ENCODE measurements around the gene CGB7. TPM values are rescaled to one million over a fixed set of nuclear protein-coding genes. Genes with fewer than 3 reads are reported as not detected.

Gene CGB7
- total RNA-seq (2014; rRNA removed; shearing (Covaris generic)), result 0.08 TPM in 1 of 2 replicates, not detected in the other

GRCh38 chr19:49057636-49058234 lies at the start of gene CGB7:
TSS of gene CGB7 (minus strand) at chr19:49057749. CDS start at chr19:49055375, 2,374 bp downstream.
- H3K27me3 ChIP-seq (replicated peaks), result no peaks in the 10 kb centered on the region
- no peak within 1 kb of the TSS for H3K27ac ChIP-seq
- peak; percentile 47 to 75 for DNase-seq (ENCODE audit: low read depth in 1 of 2, low spot score in 2 of 2)
- no peaks in the 10 kb centered on the region for H3K9me3 ChIP-seq (replicated peaks)
- peaks cover 23% of the 10 kb centered on the region for H3K4me1 ChIP-seq (replicated peaks)
- H3K4me3 ChIP-seq, result peak within 1 kb of the TSS; percentile 50
- H3K36me3 ChIP-seq, result no peaks in the 10 kb centered on the region

DNA sequence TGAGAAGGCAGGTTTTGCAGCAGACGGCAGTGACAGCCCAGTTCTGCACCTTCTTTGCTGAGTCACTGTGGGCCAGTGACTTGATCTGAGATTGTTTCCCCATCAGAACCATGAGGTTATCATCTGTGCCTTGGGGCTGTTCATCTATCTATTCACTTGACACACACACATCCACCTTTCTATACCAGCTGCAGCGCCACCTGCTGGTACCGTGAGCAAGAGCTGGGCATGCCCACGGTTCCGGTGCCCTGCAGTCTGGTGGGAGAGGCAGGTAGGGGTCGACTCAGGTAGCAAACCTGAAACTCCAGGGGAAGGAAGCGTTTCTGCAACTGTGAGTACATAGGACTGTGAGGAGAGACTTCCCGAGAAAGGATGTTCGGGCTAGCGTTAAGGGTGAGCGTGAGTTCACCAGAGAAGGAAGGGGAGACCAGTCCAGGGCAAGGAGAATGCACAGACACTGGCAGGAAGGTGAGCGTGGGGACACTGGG lies 49.1 kb upstream of the CGB7 start:
- DNase-seq (ENCODE audit: low read depth in 1 of 2, low spot score in 2 of 2), result peak in 1 of 2 experiments; percentile 69
- peaks cover 26% of the 10 kb centered on the region for H3K4me1 ChIP-seq (replicated peaks)
- H3K27me3 ChIP-seq (replicated peaks), result no peaks in the 10 kb centered on the region
- H3K4me3 ChIP-seq, result no peak overlapping the region
- H3K27ac ChIP-seq, result no peak overlapping the region
- H3K36me3 ChIP-seq, result peaks cover 77% of the 10 kb centered on the region
- H3K9me3 ChIP-seq (replicated peaks), result no peaks in the 10 kb centered on the region

DNA sequence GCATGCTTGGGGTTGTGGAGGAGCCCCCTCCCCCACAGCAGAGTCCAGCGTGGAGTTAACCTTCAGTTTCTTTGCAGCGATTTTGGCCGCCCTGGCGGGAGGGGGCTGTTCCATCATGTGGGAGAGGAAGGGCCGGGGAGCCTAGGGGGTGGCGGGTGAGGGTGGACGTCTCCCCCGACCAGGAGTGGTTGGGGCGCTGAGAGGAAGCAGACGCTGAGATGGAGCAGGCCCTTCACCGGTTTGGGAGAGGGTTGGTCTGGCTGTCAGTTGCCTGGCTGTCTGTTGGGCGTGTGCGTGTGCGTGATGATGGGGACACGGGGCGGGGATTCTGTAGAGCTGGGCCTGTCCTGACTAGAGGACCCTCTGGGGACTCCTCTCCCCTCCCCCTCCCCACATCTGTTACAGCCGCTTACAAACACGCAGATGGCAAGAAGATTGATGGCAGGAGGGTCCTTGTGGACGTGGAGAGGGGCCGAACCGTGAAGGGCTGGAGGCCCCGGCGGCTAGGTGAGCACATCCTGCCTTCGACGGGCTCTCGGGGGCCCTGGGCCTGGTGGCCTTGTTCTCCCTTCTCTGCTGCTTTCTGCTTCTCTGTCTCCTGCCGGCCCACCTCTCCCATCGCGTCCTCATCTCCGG lies 46.8 kb upstream of the CGB7 start:
- Histone ChIP-seq H3K4me3 (no peak overlapping the region), H3K36me3 (peaks cover 91% of the 10 kb centered on the region), H3K27ac (no peak overlapping the region), H3K27me3 (replicated peaks) (no peaks in the 10 kb centered on the region), H3K4me1 (replicated peaks) (peaks cover 5% of the 10 kb centered on the region), H3K9me3 (replicated peaks) (no peaks in the 10 kb centered on the region)
- DNase-seq (ENCODE audit: low read depth in 1 of 2, low spot score in 2 of 2), result no peak

DNA sequence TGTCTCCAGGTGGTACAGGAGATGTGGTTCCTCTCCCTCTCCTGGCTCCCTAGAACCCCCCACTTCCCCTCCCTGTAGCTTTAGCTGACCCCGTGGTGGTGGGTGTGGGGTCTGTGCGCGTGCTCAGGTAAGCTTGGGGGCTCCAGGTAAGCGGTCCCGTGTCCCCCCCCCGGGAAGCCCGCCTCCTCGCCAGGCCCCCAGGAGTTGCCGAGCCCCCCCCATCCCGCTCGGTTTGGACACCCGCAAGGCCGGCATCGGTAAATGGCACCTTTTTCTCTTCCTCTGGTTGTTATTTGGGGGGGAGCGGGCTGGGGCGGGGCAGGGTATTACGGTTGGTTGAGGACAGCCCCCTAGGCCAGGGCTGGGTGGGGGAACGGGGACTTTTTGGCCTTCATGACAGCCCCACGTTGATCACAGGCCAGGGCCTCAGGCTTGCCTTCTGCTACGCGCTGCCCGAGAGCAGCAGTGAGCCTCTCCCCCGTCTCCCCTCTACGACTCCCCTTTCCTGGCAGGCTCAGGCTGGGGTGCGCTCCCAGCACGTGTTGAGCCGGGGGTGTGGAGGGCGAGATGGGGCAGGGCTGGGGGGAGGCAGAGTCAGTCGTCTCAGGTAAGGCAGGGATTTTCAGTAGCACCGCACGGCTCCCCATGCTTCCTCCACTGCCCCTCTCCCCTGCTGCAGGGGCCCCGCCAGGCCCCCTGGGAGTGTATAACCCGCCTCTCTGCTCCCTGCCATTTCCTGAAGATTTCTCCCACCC lies 46.0 kb upstream of the CGB7 start:
- DNase-seq (ENCODE audit: low read depth in 1 of 2, low spot score in 2 of 2), result no peak
- Histone ChIP-seq H3K36me3 (peaks cover 91% of the 10 kb centered on the region), H3K27me3 (replicated peaks) (no peaks in the 10 kb centered on the region), H3K27ac (no peak overlapping the region), H3K9me3 (replicated peaks) (no peaks in the 10 kb centered on the region), H3K4me1 (replicated peaks) (no peaks in the 10 kb centered on the region), H3K4me3 (no peak overlapping the region)

DNA sequence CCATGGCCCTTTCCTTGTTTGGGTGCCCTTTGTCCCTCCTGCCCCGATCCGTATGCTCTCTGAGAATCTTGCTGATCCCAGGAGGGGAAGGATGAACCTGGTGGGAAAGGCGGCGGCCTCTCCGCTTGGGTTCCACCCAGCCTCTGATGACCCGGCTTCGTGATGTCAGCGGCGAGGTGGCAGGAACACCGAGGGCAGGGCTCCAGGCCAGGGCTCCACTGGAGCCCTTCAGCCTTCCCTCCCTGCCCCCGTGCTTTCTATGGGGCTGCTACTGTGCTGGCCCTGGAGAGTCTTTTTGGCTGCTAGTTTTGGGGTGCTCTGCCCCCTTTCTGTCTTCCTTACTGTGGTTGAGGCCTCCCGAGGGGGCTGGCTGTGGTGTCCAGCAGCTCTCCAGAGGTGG lies 44.8 kb upstream of the CGB7 start:
- H3K27ac ChIP-seq, result no peak overlapping the region
- no peak overlapping the region for H3K4me3 ChIP-seq
- no peaks in the 10 kb centered on the region for H3K9me3 ChIP-seq (replicated peaks)
- no peaks in the 10 kb centered on the region for H3K4me1 ChIP-seq (replicated peaks)
- no peaks in the 10 kb centered on the region for H3K27me3 ChIP-seq (replicated peaks)
- no peak for DNase-seq (ENCODE audit: low read depth in 1 of 2, low spot score in 2 of 2)
- H3K36me3 ChIP-seq, result peaks cover 91% of the 10 kb centered on the region

DNA sequence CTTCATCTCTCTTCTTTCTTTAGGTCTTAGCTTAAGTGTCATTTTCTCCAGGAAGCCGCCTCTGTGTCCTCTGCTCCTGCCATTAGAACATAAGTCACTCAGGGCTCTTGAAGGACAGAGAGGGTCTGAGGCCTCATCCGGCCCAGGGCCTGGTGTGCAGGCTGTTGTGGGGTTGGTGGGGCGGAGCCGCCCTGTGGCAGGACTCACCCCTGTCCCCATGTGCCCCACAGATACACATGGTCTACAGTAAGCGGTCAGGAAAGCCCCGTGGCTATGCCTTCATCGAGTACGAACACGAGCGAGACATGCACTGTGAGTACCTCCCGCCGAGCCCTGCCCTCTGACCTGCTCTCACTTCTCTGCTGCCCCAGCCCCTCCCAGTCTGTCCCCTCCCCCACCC lies 43.6 kb upstream of the CGB7 start:
- Histone ChIP-seq H3K36me3 (peaks cover 91% of the 10 kb centered on the region), H3K4me1 (replicated peaks) (no peaks in the 10 kb centered on the region), H3K4me3 (no peak overlapping the region), H3K27ac (no peak overlapping the region), H3K9me3 (replicated peaks) (no peaks in the 10 kb centered on the region), H3K27me3 (replicated peaks) (no peaks in the 10 kb centered on the region)
- DNase-seq (ENCODE audit: low read depth in 1 of 2, low spot score in 2 of 2), result no peak

DNA sequence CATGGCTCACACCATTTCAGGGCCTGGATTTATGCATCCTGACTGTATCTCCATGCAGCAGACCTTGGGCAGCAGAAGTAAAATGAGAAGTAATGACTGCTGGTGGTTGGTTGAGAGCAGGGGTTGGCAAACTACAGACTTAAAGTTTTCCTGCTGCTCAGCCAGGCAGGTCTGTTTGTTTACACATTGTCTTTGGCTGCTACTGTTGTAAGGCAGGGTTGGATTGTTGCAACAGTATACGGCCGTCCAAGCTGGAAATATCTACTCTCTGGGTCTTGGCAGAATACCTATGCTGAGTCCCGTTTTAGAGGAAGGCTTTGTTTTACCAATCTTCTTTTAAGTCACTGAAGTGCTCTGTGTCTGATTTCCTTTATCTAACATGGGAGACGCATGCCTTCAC lies 41.2 kb upstream of the CGB7 start:
- H3K9me3 ChIP-seq (replicated peaks), result no peaks in the 10 kb centered on the region
- DNase-seq (ENCODE audit: low read depth in 1 of 2, low spot score in 2 of 2), result no peak
- no peaks in the 10 kb centered on the region for H3K4me1 ChIP-seq (replicated peaks)
- no peaks in the 10 kb centered on the region for H3K27me3 ChIP-seq (replicated peaks)
- H3K4me3 ChIP-seq, result no peak overlapping the region
- H3K36me3 ChIP-seq, result peaks cover 91% of the 10 kb centered on the region
- no peak overlapping the region for H3K27ac ChIP-seq

GRCh38 chr19:49097453-49098288 lies 40.1 kb upstream of the CGB7 start:
- no peaks in the 10 kb centered on the region for H3K9me3 ChIP-seq (replicated peaks)
- H3K27me3 ChIP-seq (replicated peaks), result no peaks in the 10 kb centered on the region
- peaks cover 91% of the 10 kb centered on the region for H3K36me3 ChIP-seq
- H3K4me1 ChIP-seq (replicated peaks), result no peaks in the 10 kb centered on the region
- H3K4me3 ChIP-seq, result no peak overlapping the region
- peak; percentile 75 to 76 for DNase-seq (ENCODE audit: low read depth in 1 of 2, low spot score in 2 of 2)
- no peak overlapping the region for H3K27ac ChIP-seq

DNA sequence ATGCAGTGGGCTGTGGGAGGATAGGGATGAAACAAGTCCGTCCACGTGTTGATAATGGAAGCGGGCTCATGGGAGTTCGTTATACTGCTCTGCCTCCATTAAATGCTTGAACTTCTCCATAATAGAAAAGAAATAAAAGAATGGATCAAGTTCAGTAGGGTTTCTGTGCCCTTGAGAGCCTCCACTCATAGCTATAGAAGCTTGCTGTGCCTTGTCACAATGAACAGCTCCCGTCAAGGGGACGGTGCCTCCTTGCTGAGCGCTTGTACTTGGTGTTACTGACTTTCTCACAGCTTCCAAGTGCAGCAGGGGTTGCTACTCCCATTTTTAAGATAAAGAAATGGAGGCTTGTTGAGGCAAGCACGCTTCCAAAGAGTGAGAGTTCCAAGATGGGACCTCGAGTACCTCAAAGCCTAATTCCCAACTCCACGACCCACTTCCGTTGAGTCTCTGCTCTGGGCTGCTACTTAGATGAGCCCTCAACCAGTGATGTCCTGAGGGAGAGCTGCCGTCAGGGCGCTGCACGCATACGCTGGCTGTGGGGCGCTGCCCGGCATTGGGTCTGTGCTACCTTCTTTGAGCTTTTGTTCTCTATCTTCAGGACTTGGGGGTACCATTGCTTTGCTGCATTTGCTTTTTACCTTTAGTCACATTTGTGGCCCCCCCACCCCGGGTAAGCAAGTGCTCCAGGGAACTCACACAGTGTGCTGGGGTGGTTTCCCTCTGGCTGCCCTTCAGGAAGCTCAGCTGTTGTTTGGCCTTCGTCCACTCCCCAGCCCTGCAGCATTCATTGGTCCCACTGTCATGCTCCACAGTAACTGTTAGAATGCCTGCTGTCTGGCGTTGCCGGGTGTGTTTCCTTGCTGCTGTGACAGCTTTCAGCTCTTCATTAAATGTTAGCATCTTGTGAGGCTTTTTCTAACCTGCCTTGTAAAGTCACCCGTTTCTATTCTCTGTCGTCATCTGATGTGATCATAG lies 37.2 kb upstream of the CGB7 start:
- Histone ChIP-seq H3K4me1 (replicated peaks) (no peaks in the 10 kb centered on the region), H3K27me3 (replicated peaks) (no peaks in the 10 kb centered on the region), H3K27ac (no peak overlapping the region), H3K9me3 (replicated peaks) (no peaks in the 10 kb centered on the region), H3K36me3 (peaks cover 98% of the 10 kb centered on the region), H3K4me3 (no peak overlapping the region)
- DNase-seq (ENCODE audit: low read depth in 1 of 2, low spot score in 2 of 2), result no peak

DNA sequence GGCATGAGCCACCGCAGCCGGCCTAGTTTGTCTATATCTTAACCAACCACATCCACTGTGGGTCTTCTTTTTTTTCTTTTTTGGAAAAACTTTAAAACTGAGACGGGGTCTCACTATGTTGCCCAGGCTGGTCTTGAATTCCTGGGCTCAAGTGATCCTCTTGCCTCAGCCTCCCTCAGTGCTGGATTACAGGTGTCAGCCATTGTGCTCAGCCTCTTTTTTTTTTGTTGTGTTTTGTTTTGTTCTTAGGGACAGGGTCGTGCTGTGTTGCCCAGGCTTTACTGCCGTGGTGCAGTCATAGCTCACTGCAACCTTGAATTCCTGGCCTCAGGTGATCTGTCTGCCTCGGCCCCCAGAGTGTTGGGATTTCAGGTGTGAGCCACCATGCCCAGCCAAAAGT lies 35.1 kb upstream of the CGB7 start:
- Histone ChIP-seq H3K27ac (no peak overlapping the region), H3K4me3 (no peak overlapping the region), H3K27me3 (replicated peaks) (no peaks in the 10 kb centered on the region), H3K4me1 (replicated peaks) (no peaks in the 10 kb centered on the region), H3K9me3 (replicated peaks) (no peaks in the 10 kb centered on the region), H3K36me3 (peaks cover 94% of the 10 kb centered on the region)
- no peak for DNase-seq (ENCODE audit: low read depth in 1 of 2, low spot score in 2 of 2)

GRCh38 chr19:49091391-49092038 lies 34.0 kb upstream of the CGB7 start:
- Histone ChIP-seq H3K4me1 (replicated peaks) (peaks cover 7% of the 10 kb centered on the region), H3K36me3 (peaks cover 94% of the 10 kb centered on the region), H3K4me3 (no peak overlapping the region), H3K27me3 (replicated peaks) (no peaks in the 10 kb centered on the region), H3K9me3 (replicated peaks) (no peaks in the 10 kb centered on the region), H3K27ac (no peak overlapping the region)
- DNase-seq (ENCODE audit: low read depth in 1 of 2, low spot score in 2 of 2), result no peak

- peak overlapping the region; percentile 81 for H3K4me3 ChIP-seq
- no peaks in the 10 kb centered on the region for H3K27me3 ChIP-seq (replicated peaks)
- H3K9me3 ChIP-seq (replicated peaks), result no peaks in the 10 kb centered on the region
- DNase-seq (ENCODE audit: low read depth in 1 of 2, low spot score in 2 of 2), result no peak
- H3K4me1 ChIP-seq (replicated peaks), result peaks cover 15% of the 10 kb centered on the region
- no peak overlapping the region; the same call in 1 of the 2 replicates for H3K27ac ChIP-seq
- H3K36me3 ChIP-seq, result peaks cover 56% of the 10 kb centered on the region
Observed at GRCh38 chr19:49086296-49086695, 28.7 kb upstream of the CGB7 start.
